Measurements from ENCODE around the gene MGMT.

MGMT gene

DNA sequence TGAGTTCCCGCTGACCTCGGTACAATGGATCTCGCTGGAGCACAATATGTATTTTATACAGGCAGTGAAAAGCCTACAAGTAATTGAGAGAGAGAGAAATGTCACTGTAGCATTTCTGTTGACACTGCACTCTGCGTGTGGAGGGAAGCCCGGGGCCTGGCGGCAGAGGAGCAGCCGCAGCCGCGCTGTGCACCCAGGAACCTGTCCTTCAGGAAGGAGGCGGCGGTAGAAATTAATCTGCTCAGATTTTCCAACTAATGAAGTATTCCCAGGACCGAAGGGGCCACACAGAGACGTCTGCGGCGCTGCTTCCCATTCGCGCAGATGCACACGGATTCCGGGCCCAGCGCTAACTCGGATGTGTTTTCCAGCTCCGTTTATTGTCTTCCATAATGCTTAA is 327.0 kb downstream of the MGMT start:
- Histone ChIP-seq H3K36me3 (no peaks in the 10 kb centered on the region), H3K4me3 (ENCODE audit: low read depth, low read length) (no peak overlapping the region), H3K27ac (no peak overlapping the region), H3K27me3 (ENCODE audit: insufficient read depth, low read depth, severe bottlenecking) (no peaks in the 10 kb centered on the region), H3K9me3 (ENCODE audit: severe bottlenecking) (no peaks in the 10 kb centered on the region)
- TF ChIP-seq, protein P1, sequence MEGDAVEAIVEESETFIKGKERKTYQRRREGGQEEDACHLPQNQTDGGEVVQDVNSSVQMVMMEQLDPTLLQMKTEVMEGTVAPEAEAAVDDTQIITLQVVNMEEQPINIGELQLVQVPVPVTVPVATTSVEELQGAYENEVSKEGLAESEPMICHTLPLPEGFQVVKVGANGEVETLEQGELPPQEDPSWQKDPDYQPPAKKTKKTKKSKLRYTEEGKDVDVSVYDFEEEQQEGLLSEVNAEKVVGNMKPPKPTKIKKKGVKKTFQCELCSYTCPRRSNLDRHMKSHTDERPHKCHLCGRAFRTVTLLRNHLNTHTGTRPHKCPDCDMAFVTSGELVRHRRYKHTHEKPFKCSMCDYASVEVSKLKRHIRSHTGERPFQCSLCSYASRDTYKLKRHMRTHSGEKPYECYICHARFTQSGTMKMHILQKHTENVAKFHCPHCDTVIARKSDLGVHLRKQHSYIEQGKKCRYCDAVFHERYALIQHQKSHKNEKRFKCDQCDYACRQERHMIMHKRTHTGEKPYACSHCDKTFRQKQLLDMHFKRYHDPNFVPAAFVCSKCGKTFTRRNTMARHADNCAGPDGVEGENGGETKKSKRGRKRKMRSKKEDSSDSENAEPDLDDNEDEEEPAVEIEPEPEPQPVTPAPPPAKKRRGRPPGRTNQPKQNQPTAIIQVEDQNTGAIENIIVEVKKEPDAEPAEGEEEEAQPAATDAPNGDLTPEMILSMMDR (IDR thresholded peaks at IDR 0.05; ENCODE audit: low read depth, low read length) = no peak
- no peak for DNase-seq

DNA sequence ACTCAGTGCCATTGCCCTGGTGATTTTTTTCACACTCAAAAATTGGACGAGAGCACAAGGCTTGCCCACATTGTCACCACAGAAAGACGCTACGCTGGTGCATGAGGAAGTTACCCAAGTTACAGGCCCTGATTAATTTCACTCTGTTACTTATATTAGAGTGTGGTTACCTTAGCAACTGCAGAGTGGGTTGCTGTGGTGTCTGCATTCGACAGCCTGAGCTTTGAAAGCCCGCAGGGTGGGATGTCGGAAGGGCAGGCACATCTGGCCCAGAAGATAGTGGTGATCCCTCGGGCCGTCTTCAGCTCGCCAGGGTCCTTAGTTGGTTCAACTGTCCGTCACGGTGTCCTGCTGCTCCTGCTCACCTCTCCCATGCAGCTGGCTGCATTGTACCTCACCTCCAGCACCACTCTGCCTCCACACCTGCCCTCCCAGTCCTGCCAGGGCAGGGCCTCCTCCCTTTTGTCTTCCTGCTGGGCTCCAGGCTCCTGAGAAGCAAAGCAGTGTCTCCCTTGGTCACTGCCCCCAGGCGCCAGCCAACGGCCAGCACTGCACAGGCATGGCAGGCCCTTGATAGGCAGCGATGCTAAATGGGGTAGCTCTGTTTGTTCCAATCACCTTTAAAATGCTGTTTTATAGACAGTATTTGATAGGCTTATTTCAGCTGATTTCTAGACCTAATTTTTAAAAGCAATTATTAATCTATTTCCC is 329.8 kb downstream of the MGMT start:
- H3K9me3 ChIP-seq (ENCODE audit: severe bottlenecking) = no peaks in the 10 kb centered on the region
- TF ChIP-seq, protein P1 (IDR thresholded peaks at IDR 0.05; ENCODE audit: low read depth, low read length) = no peak
- no peak overlapping the region for H3K27ac ChIP-seq
- no peaks in the 10 kb centered on the region for H3K27me3 ChIP-seq (ENCODE audit: insufficient read depth, low read depth, severe bottlenecking)
- DNase-seq = no peak
- no peak overlapping the region for H3K4me3 ChIP-seq (ENCODE audit: low read depth, low read length)
- H3K36me3 ChIP-seq = no peaks in the 10 kb centered on the region

DNA sequence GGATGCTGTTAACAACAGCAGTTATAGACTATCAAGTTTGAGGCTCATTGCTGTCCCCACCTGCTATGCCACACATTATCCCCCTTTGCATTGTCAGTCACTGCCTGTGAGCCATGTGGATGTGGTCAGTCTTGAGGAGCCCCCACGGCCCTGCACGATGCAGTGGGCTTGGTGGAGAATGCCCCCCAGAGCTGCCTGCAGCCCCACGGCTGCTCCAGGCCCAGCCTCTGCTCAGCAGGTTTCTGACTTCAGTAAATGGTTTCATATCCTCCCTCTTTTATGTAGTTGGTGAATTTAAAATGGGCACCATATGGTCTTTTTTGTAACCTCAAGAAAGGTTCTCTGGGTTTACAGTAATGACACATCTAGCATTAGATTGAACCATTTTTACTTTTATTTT is 332.9 kb downstream of the MGMT start:
- DNase-seq = no peak
- TF ChIP-seq, protein P1 (IDR thresholded peaks at IDR 0.05; ENCODE audit: low read depth, low read length) = no peak
- Histone ChIP-seq H3K4me3 (ENCODE audit: low read depth, low read length) (no peak overlapping the region), H3K36me3 (no peaks in the 10 kb centered on the region), H3K27ac (no peak overlapping the region), H3K27me3 (ENCODE audit: insufficient read depth, low read depth, severe bottlenecking) (no peaks in the 10 kb centered on the region), H3K9me3 (ENCODE audit: severe bottlenecking) (peaks cover 7% of the 10 kb centered on the region)

DNA sequence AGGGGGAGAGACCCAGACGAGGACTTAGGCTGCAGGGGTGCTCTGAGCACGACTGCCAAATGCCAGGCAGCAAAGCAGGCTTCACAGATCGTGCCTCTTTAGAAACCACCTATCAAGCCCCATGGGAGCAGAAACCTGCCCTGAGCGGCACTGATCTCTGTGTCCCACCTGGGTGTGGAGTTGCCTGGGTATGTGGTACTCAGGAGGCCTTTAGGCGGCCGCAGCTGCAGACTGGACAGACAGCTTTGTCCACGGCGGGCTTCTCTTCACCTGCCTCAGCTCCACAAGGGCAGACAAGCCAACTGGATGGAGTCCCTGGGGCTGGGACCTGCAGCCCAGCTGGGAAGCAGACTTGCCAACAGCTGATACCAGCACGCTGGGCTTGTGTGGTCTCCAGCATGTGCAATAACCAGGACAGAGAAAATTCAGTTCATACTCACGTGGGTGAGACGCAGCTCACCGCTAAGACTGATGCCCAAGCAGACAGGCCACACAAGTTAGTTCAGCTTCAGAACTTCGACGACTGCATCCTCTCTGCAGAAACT is 333.8 kb downstream of the MGMT start:
- no peak for DNase-seq
- Histone ChIP-seq H3K36me3 (no peaks in the 10 kb centered on the region), H3K27me3 (ENCODE audit: insufficient read depth, low read depth, severe bottlenecking) (no peaks in the 10 kb centered on the region), H3K4me3 (ENCODE audit: low read depth, low read length) (no peak overlapping the region), H3K9me3 (ENCODE audit: severe bottlenecking) (peaks cover 7% of the 10 kb centered on the region), H3K27ac (no peak overlapping the region)
- TF ChIP-seq, protein P1 (IDR thresholded peaks at IDR 0.05; ENCODE audit: low read depth, low read length) = no peak

DNA sequence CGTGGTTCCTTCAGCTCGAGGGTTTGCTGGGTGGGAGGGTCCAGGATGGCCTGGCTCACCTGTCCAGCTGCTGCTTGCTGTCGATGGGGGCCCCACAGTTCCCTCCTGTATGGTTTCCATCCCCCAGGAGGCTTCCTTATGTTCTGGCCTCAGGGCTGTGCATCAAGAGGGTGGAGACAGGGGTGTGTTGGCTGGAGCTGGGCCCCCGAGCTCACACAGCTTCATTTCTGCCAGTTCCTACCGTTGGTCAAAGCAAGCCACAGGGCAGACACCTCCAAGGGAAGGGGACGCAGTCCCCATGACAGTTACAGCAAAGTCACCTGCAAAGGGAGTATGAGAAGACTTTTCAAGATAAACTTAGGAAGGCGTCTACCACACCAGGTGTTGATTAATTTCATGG is 340.2 kb downstream of the MGMT start:
- Histone ChIP-seq H3K4me3 (ENCODE audit: low read depth, low read length) (no peak overlapping the region), H3K9me3 (ENCODE audit: severe bottlenecking) (peaks cover 10% of the 10 kb centered on the region), H3K27me3 (ENCODE audit: insufficient read depth, low read depth, severe bottlenecking) (no peaks in the 10 kb centered on the region), H3K27ac (no peak overlapping the region), H3K36me3 (no peaks in the 10 kb centered on the region)
- TF ChIP-seq, protein P1 (IDR thresholded peaks at IDR 0.05; ENCODE audit: low read depth, low read length) = no peak
- no peak for DNase-seq
